ENCODE results near the gene HOXD9. TPM values are rescaled to one million over a fixed set of nuclear protein-coding genes. Genes with fewer than 3 reads are reported as not detected.

Gene HOXD9
- total RNA-seq, 1 donor from 2014 or later: not detected

DNA sequence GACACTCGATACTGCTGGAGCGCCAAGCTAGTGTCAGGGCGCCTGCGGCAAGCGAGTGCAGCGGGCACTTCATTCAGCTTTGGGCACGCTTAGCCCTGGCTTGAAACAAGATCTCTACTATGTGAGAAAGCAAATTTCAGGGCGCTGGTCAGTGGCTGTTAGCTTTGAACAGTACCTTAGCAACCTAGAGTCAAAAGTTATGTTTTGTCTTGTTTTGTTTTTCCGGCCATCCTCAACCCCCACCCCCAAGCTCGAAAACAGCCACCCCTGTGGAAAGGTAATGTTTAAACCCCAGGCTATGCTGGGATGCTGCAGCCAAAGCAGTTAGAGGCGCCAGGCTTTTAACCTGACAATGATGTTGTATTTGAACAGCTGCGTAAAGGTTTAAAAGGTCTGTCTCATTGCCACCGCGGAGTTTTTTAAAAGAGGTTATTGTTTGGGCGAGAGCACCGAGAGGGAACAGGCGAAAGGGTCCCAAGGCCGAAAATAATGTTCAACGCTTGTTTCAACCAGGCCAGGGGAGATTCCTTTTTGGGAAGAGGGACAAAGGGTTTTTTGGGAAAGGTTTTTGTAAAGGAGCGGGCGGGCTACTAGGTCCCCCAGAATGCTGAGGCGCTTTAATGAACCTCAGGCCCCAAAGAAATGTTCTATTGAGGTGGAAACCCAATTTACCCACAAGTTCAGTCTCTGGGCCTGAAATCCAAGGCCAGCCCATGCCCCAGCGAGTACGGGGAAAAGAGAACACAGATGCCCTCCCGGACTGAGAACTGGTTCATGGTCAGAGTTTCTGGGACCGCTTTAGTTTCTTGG lies 8.2 kb upstream of the HOXD9 start:
- no peak for DNase-seq (ENCODE audit: low spot score)
- Mint-ChIP-seq H3K27me3 (ENCODE audit: insufficient read depth) (peaks cover 83% of the 10 kb centered on the region), H3K4me3 (no peak overlapping the region), H3K4me1 (ENCODE audit: low read depth) (peaks cover 9% of the 10 kb centered on the region), H3K9me3 (peaks cover 7% of the 10 kb centered on the region), H3K36me3 (ENCODE audit: low read depth) (peaks cover 8% of the 10 kb centered on the region), H3K27ac (no peak overlapping the region)
- intact Hi-C loops (cut with micrococcal nuclease): loop anchor here (10.0 kb wide), 1 partner anchor 50 kb away; no protein-coding TSS in a partner anchor

- Mint-ChIP-seq H3K27me3 (ENCODE audit: insufficient read depth) (peaks cover 81% of the 10 kb centered on the region), H3K27ac (no peak overlapping the region), H3K4me1 (ENCODE audit: low read depth) (peaks cover 9% of the 10 kb centered on the region), H3K4me3 (no peak overlapping the region), H3K36me3 (ENCODE audit: low read depth) (peaks cover 8% of the 10 kb centered on the region), H3K9me3 (peaks cover 7% of the 10 kb centered on the region)
- DNase-seq (ENCODE audit: low spot score): no peak
- intact Hi-C loops (cut with micrococcal nuclease): loop anchor here (10.0 kb wide), 1 partner anchor 50 kb away; no protein-coding TSS in a partner anchor
Observed at GRCh38 chr2:176114930-176115625, 7.4 kb upstream of the HOXD9 start.

DNA sequence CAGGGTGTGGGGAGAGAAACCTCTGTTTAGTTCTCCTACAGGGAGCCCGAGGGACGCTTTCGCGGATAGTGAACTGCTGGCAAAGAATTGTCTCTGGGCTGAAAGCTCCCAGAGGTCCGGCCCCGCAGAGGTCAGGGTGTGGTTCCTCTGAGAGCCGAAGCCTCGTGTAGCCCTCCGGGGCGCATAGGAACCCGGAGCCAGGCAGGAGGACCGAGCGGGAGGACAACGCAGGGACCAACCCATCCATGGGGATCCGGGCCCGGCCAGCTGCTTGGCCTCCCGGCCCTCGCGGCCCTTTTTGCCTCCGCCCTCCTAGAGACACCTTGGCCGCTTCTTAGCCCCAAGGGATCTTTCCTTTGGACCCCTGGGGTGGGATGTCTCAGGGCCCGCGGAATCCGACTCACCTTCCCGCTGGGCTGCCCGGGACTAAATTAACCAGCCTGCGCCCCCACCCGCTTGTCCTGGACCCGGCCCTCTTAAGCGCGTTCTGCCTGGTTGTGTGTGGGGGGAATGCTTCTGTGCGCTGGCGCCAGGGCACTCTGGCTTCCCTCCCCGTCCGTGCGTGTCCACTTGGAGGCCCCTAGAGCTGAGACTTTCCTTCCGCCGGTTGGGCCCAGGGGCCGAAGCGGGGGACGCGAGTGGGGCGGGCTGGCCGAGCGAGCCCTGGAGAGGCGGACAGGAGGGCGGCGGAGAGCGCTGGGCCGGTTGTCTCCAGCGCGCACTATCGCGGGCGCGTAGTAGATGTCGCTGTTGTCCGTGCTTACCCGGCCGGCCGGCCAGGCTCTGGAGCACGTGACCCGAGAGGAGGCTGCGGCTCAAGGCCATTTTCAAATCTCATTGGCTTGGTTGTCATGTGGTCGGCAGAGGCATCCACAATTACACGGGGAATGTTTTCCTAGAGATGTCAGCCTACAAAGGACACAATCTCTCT lies 6.4 kb upstream of the HOXD9 start, which contains the start of gene HOXD10:
Gene HOXD10 (plus strand): TSS at position 896 of the 931 bp plus-strand sequence. CDS start 56 bp downstream, outside the sequence.
- Mint-ChIP-seq H3K4me1 (ENCODE audit: low read depth) (peaks cover 9% of the 10 kb centered on the region), H3K27ac (no peak within 1 kb of the TSS), H3K36me3 (ENCODE audit: low read depth) (peaks cover 8% of the 10 kb centered on the region)

GRCh38 chr2:176117162-176117822 lies 5.2 kb upstream of the HOXD9 start:
- intact Hi-C loops (cut with micrococcal nuclease): loop anchor here (10.0 kb wide), 1 partner anchor 48 kb away; no protein-coding TSS in a partner anchor
- Mint-ChIP-seq H3K27ac (no peak overlapping the region), H3K27me3 (ENCODE audit: insufficient read depth) (peaks cover 79% of the 10 kb centered on the region), H3K4me3 (no peak overlapping the region), H3K36me3 (ENCODE audit: low read depth) (peaks cover 8% of the 10 kb centered on the region), H3K4me1 (ENCODE audit: low read depth) (peaks cover 9% of the 10 kb centered on the region), H3K9me3 (peaks cover 7% of the 10 kb centered on the region)
- no peak for DNase-seq (ENCODE audit: low spot score)

More for the DNA sequence above, 6.4 kb upstream of the HOXD9 start, which contains the start of gene HOXD10:
- H3K27me3 Mint-ChIP-seq (ENCODE audit: insufficient read depth): peaks cover 85% of the 10 kb centered on the region
- intact Hi-C loops (cut with micrococcal nuclease): loop anchor here (10.0 kb wide), 1 partner anchor 49 kb away; no protein-coding TSS in a partner anchor
- DNase-seq (ENCODE audit: low spot score): no peak
- no peak within 1 kb of the TSS for H3K4me3 Mint-ChIP-seq
- H3K9me3 Mint-ChIP-seq: peaks cover 7% of the 10 kb centered on the region

DNA sequence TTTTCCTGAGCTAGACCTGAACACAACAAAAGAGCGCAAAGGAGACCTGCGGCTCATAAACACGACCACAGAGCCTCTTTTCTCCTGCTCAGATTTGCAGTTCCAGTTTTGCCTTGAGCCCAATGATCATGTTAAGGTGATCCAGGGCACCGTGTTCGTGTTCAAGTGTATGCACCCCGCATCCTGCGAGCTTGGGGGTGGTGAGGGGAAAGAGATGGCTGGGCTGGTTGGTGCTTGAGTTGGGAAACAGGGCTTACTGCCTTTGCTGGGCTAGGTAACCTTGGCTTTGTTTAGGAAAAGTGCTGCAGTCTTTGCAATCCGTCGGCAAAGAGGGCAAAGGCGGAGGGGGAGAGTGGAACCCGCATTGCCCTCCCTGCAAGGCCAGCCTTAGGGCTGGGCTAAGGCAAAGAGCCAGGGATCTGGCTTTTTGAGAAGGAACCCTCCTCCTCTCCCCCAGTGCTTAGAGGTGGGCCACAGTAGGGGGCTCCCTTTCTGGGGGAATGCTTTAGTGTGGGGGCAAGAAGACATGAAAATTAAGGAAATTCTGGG lies 4.6 kb upstream of the HOXD9 start:
- Mint-ChIP-seq H3K27me3 (ENCODE audit: insufficient read depth) (peaks cover 75% of the 10 kb centered on the region), H3K4me3 (no peak overlapping the region), H3K9me3 (peaks cover 7% of the 10 kb centered on the region), H3K36me3 (ENCODE audit: low read depth) (peaks cover 8% of the 10 kb centered on the region), H3K4me1 (ENCODE audit: low read depth) (peaks cover 9% of the 10 kb centered on the region), H3K27ac (no peak overlapping the region)
- DNase-seq (ENCODE audit: low spot score): no peak
- intact Hi-C loops (cut with micrococcal nuclease): loop anchor here (10.0 kb wide), 1 partner anchor 47 kb away; no protein-coding TSS in a partner anchor

DNA sequence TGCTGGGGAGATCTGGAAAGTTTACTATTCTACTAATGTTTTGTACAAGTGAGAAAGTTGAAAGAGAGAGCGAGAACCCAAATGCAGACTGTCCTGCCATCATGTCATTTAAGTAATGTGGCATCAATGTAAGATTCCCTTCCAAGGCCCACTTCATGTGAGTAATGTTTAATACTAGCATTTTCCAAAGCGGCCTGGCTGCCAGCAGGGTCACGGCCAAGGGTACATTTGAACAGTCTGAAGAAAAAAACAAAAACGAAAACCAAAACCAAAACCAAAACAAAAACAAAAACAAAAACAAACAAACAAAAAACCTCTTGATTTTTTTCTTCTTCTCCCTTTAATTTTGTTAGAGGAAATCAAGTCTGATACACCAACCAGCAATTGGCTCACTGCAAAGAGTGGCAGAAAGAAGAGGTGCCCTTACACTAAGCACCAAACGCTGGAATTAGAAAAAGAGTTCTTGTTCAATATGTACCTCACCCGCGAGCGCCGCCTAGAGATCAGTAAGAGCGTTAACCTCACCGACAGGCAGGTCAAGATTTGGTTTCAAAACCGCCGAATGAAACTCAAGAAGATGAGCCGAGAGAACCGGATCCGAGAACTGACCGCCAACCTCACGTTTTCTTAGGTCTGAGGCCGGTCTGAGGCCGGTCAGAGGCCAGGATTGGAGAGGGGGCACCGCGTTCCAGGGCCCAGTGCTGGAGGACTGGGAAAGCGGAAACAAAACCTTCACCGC lies 3.7 kb upstream of the HOXD9 start:
- Mint-ChIP-seq H3K4me3 (peak overlapping the region; percentile 44), H3K27me3 (ENCODE audit: insufficient read depth) (peaks cover 73% of the 10 kb centered on the region), H3K36me3 (ENCODE audit: low read depth) (peaks cover 8% of the 10 kb centered on the region), H3K4me1 (ENCODE audit: low read depth) (peaks cover 12% of the 10 kb centered on the region), H3K9me3 (peaks cover 7% of the 10 kb centered on the region), H3K27ac (peak overlapping the region; percentile 23)
- intact Hi-C loops (cut with micrococcal nuclease): loop anchor here (10.0 kb wide), 1 partner anchor 46 kb away; no protein-coding TSS in a partner anchor
- DNase-seq (ENCODE audit: low spot score): no peak

GRCh38 chr2:176120364-176121189 lies 1.9 kb upstream of the HOXD9 start:
- DNase-seq (ENCODE audit: low spot score): no peak
- H3K27me3 Mint-ChIP-seq (ENCODE audit: insufficient read depth): peaks cover 80% of the 10 kb centered on the region
- H3K9me3 Mint-ChIP-seq: peaks cover 7% of the 10 kb centered on the region
- no peak overlapping the region for H3K27ac Mint-ChIP-seq
- intact Hi-C loops (cut with micrococcal nuclease): no loop called here
- peaks cover 8% of the 10 kb centered on the region for H3K36me3 Mint-ChIP-seq (ENCODE audit: low read depth)
- H3K4me1 Mint-ChIP-seq (ENCODE audit: low read depth): peaks cover 14% of the 10 kb centered on the region
- no peak overlapping the region for H3K4me3 Mint-ChIP-seq

GRCh38 chr2:176121190-176122051 lies 1.1 kb upstream of the HOXD9 start:
- H3K4me3 Mint-ChIP-seq: no peak overlapping the region
- H3K27me3 Mint-ChIP-seq (ENCODE audit: insufficient read depth): peaks cover 80% of the 10 kb centered on the region
- H3K4me1 Mint-ChIP-seq (ENCODE audit: low read depth): peaks cover 14% of the 10 kb centered on the region
- peaks cover 8% of the 10 kb centered on the region for H3K36me3 Mint-ChIP-seq (ENCODE audit: low read depth)
- H3K27ac Mint-ChIP-seq: no peak overlapping the region
- no peak for DNase-seq (ENCODE audit: low spot score)
- H3K9me3 Mint-ChIP-seq: peaks cover 7% of the 10 kb centered on the region
- intact Hi-C loops (cut with micrococcal nuclease): loop anchor here (1.0 kb wide), 1 partner anchor 9 kb away; no protein-coding TSS in a partner anchor

- intact Hi-C loops (cut with micrococcal nuclease): loop anchor here (1.0 kb wide), 1 partner anchor 8 kb away; no protein-coding TSS in a partner anchor
- Mint-ChIP-seq H3K36me3 (ENCODE audit: low read depth) (peaks cover 4% of the 10 kb centered on the region), H3K27ac (peak overlapping the region; percentile 52), H3K27me3 (ENCODE audit: insufficient read depth) (peaks cover 81% of the 10 kb centered on the region), H3K4me3 (no peak overlapping the region), H3K9me3 (peaks cover 4% of the 10 kb centered on the region), H3K4me1 (ENCODE audit: low read depth) (peaks cover 18% of the 10 kb centered on the region)
- no peak for DNase-seq (ENCODE audit: low spot score)
Observed at GRCh38 chr2:176122052-176122682, 352 bp upstream of the HOXD9 start.
